ENCODE measurements around the gene WNT9A.
A peak's percentile ranks its signal among the peaks of the same experiment; 100 is the strongest.
"Not testable (repeated sequence)": the region's sequence is repeated elsewhere in the genome, so short reads cannot be mapped to it uniquely, and the experiment has no call there.

Gene WNT9A, protein sequence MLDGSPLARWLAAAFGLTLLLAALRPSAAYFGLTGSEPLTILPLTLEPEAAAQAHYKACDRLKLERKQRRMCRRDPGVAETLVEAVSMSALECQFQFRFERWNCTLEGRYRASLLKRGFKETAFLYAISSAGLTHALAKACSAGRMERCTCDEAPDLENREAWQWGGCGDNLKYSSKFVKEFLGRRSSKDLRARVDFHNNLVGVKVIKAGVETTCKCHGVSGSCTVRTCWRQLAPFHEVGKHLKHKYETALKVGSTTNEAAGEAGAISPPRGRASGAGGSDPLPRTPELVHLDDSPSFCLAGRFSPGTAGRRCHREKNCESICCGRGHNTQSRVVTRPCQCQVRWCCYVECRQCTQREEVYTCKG

DNA sequence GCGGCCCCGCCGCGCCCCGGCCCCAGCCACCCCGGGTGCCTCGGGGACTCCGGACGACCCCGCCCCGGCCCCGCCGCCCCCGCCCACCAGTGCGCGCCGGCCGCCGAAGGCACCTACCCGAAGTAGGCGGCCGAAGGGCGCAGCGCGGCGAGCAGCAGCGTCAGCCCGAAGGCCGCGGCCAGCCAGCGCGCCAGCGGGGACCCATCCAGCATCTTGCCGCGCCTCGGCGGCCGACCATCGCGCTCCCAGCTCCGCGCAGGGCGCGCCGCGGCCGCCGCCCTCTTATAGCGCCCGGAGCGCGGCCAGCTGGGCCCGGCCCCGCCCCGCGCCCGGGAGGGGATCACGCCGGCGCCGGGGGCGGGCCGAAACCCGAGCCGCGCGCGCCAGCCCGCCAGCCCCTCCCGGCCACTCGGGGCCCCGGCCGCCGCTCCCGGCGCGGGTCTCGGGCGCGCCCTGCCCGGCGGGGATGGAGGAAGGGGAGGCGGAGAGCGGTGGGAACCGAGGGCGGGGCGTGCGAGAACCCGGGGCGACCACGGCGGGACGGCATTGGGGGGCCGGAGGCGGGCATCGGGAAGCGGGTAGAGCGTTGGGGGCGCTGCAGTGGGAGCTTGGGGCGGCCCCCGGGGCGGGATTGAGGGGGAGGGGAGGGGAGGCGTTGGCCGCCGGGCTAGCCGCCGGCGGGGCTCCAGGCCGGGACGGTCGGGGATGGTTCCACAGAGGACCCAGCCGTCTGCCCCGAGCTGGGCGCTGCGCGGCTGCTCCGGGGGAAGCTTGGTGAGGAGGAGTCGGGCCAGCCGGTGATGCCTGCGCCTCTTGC, at the start of gene WNT9A:
Gene WNT9A, minus strand, starts transcription at position 257 of the 817 bp plus-strand sequence. Its CDS starts 45 bp downstream, at position 212.
- peak; percentile 85 for DNase-seq (ENCODE audit: low spot score)

DNA sequence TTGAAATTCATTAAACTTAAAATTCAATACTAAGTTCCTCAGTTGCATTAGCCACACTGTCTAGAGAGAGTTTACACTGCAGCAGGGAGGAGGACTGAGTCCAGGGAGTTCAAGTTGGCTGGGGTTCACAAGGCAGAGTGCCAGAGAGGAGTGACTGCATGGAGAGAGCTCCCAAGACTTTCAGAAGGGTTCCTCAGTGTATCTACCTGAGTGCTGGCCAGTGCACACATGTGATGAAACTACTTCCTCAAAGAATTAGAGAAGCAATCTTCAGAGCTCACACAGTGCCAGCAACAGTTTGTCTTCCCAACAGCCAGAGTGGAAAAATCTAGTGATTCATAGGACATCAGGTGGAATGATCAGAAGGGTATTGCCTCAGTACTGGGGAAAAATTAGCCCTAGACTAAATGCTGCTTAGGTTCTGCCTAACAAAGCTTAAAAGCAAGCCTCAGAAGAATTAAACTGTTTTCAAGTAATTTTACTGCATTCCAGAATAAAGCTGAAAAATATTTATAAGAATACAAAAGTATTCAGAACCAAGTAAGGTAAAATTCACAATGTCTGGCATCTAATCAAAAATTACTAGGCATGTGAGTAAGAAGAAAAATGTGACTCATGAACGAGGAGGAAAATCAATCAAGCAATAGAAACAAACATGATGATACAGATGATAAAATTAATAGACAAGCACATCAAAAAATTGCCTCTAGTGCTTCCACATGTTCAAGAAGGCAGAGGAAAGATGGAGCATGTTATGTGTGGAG, 48.6 kb upstream of the WNT9A start:
- no peak for DNase-seq (ENCODE audit: low spot score)

DNA sequence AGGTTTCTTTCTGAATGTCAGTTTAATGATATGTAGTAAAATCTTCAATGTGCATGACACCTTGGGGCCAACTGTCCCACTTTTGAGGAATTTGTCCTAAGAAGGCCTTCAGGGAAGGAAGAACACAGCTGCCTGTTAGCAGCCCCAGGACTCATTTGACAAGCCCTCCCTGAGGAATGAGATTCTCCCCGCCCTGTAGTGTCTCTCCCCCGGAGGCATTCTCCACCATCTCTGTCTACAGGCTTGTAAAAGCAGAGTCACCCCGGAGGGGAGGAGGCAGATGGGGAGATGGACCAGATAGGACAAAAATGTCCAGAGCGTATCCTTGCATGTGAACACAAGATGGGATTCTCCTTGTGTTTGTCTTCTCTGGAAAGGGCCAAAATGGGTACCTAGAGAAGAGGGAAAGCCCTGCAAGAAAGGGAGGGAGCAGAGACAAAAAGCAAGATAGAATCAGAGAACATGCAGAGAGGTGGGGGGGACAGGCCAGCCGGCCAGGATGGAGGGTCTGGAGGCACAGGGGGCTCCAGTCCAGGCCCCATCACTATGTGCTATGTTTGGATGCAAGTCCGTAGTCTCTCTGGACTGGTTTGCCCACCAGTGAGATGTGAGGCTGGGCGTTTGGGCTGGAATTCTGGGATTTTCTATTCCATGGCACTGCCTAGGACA, 47.0 kb upstream of the WNT9A start:
- no peak for DNase-seq (ENCODE audit: low spot score)

DNA sequence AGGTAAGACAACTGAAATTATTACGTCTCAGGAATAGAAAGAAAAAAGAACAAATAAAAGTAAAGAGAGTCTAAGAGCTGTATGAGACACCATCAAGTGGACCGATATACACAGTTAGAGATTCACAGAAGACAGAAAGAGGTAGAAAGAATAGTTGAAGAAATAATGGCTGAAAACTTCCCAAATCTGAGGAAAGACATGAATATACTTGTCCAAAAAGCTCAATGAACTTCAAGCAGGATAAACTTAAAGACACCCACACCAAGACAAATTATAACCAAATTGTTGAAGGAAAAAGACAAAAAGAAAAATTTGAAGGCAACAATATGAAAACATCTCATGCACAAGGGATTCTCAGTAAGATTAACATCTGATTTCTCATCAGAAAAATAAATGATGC, 39.4 kb upstream of the WNT9A start:
- DNase-seq (ENCODE audit: low spot score) = no peak

DNA sequence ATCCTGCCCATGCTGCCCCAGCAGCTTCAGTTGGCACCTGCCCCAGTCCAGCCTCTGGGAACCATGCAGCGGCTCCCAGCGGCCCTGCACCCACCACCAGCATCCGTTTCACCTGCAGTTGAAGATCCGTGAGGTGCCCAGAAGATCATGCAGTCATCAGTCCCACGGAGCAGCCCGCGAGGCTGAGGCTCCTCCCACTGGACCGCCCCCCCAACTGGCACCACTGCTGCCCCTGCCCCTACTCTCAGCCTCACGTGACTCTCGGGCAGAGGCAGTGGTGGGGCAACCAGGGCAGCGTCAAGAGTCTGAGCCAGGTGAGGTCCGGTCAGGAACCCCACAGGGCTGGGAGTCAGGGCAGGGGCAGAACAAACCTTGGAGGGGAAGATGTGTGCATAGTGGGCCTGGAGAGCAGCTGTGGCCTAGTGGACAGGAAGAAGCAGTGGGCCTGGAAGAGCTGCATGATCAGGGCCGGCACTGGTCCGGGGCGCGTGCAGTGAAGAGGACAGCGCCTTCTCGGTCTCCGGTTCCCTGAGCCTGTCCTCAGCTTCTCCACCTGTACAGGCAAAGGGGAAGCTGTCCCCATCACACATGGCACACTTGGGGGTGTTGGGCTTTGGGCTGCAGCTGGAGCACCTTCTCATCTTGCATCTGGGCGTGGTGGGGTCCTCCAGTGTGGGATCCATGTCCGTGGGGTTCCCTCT, 28.0 kb upstream of the WNT9A start:
- DNase-seq (ENCODE audit: low spot score) = not testable (repeated sequence)

DNA sequence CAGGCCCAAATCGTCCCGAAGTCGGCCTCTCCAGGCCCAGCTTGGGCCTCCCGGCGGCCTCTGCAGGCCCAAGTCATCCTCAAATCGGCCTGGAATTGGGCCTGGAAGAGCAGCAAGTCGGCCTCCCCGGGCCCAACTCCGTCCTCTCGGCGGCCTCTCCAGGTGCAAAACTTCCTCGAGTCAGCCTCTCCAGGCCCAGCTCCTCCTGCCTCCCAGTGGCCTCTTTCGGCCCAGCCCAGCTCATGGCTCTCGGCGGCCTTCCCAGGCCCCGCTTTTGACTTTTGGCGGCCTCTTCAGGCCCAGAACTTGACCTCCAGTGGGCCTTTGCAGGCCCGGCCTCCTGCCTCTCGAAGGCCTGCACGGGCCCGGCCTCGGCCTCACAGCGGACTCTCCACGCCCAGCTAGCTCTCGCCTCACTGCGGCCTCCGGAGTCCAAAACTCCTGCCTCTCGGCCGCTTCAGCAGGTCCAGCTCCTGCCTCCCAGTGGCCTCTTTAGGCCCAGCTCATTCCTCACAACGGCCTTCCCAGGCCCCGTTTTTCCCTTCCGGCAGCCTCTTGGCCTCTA, 26.1 kb upstream of the WNT9A start:
- DNase-seq (ENCODE audit: low spot score) = not testable (repeated sequence)

DNA sequence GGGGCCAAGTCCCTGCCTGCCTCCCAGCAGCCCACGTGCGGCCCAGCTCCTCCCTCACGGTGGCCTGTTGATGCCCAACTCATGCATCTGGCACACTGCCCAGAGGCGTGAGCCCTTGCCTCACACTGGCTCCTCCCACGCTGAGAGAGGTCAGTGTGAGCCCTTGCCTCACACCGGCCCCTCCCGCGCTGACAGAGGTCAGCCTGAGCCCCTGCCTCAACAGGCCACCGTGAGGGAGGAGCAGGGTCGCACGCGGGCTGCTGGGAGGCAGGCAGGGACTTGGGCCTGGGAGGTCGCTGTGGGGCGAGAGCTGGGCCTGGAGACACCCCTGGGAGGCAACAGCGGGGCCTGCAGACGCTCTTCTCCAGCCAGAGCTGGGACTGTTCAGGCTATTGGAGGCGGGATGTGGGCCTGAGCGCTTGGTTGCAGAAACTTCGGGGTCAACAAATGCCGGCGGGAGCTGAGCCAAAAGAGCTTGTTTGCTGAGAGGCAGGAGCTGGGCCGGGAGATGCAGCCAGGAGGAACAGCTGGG, 25.2 kb upstream of the WNT9A start:
- not testable (repeated sequence) for DNase-seq (ENCODE audit: low spot score)

DNA sequence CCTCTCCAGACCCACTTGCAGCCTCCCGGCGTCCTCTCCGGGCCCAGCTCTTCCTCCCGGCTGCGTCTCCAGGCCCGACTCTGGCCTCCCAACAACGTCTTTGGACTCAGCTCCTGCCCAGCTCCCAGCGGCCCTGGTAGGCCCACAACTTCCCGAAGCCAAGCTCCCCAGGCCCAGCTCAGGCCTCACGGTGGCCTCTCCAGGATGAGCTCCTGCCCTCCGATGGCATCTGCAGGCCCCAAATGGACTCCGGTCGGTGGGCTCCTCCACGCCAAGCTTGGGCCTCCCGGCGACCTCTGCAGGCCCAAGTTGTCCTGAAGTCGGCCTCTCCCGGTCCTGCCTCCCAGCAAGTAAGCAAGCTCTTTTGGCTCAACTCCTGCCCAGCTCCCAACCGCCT, 24.5 kb upstream of the WNT9A start:
- DNase-seq (ENCODE audit: low spot score) = not testable (repeated sequence)

DNA sequence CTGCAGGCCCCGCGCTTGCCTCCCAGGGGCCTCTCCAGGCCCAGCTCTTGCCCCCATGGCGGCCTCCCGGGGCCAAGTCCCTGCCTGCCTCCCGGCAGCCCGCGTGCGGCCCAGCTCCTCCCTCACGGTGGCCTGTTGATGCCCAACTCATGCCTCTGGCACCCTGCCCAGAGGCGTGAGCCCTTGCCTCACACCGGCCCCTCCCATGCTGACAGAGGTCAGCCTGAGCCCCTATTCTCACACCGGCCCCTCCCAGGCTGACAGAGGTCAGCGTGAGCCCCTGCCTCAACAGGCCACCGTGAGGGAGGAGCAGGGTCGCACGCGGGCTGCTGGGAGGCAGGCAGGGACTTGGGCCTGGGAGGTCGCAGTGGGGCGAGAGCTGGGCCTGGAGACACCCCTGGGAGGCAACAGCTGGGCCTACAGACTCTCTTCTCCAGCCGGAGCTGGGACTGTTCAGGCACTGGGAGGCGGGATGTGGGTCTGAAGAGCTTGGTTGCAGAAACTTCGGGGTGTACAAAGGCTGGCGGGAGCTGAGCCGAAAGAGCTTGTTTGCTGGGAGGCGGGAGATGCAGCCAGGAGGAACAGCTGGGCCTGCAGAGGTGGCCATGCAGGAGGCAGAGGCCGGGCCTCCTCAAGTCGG, 24.0 kb upstream of the WNT9A start:
- not testable (repeated sequence) for DNase-seq (ENCODE audit: low spot score)

DNA sequence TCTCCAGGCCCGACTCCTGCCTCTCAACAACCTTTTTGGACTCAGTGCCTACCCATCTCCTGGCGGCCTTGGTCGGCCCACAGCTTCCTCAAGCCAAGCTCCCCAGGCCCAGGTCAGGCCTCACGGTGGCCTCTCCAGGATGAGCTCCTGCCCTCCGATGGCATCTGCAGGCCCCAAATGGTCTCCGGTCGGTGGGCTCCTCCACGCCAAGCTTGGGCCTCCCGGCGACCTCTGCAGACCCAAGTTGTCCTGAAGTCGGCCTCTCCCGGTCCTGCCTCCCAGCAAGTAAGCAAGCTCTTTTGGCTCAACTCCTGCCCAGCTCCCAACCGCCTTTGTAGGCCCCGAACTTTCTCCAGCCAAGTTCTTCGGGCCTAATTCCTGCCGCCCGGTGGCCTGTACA, 23.5 kb upstream of the WNT9A start:
- not testable (repeated sequence) for DNase-seq (ENCODE audit: low spot score)

DNA sequence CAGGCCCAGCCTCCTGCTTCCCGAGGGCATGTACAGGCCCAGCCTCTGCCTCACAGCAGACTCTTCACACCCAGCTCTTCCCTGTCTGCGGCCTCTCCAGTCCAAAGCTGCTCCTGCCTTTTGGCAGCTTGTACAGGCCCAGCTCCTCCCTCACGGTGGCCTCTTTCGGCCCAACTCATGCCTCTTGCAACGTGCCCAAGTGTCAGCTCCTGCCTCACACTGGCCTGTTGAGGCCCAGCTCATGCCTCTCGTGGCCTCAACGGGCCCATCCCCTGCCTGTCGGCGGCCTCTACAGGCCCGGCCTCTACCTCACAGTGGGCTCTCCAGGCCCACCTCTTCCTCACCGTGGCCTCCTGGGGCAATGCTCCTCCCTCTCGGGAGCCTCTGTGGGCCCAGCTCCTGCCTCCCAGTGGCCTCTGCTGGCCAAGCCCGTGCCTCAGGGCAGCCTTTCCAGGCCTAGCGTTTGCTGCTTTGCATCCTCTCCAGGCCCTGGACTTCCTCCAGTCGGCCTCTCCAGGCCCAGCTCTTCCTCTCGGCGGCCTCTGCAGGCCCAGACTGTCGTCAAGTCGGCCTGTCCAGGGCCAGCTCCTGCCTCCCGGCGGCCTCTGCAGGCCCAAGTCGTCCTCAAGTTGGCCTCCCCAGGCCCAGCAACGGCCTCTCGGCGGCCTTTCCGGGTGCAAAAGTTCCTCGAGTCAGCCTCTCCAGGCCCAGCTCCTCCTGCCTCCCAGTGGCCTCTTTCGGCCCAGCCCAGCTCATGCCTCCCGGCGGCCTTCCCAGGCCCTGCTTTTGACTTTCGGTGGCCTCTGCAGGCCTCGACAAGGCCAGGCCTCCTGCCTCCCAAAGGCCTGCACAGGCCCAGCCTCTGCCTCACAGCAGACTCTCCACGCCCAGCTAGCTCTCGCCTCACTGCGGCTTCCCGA, 22.6 kb upstream of the WNT9A start:
- not testable (repeated sequence) for DNase-seq (ENCODE audit: low spot score)

DNA sequence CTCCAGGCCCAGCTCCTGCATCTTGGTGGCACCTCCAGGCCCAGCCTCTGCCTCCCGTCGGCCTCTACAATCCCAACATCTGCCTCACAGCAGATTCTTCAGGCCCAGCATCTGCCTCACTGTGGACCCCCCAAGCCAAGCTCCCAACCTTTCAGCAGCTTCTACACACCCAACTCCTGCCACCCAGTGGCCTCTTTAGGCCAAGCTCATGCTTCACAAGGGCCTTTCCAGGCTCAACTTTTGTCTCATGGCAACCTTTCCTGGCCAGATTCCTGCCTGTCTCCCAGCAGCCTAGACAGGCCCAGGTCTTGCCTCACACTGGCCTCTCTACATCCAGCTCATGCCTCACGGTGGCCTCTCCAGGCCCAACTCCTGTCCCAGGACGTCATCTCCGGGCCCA, 20.1 kb upstream of the WNT9A start:
- DNase-seq (ENCODE audit: low spot score) = not testable (repeated sequence)

DNA sequence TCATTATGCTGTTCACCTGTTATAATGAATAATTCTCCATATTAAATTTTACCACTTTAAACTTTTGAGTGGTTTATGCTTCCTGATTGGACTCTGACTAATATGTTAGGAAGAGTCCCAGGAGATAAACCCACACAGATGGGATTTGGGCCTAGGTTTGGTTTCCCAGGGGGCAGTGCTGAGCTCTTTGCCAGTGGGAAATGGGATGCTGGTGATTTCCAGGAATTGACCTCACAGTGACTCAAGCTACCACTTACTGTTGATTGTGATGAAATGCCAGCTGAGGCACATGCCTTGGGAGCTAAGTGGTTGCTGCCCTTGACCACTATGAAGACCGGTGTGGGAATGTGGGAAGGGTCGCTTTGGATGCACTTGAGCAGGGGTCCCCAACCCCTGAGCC, 19.0 kb upstream of the WNT9A start:
- DNase-seq (ENCODE audit: low spot score) = not testable (repeated sequence)

DNA sequence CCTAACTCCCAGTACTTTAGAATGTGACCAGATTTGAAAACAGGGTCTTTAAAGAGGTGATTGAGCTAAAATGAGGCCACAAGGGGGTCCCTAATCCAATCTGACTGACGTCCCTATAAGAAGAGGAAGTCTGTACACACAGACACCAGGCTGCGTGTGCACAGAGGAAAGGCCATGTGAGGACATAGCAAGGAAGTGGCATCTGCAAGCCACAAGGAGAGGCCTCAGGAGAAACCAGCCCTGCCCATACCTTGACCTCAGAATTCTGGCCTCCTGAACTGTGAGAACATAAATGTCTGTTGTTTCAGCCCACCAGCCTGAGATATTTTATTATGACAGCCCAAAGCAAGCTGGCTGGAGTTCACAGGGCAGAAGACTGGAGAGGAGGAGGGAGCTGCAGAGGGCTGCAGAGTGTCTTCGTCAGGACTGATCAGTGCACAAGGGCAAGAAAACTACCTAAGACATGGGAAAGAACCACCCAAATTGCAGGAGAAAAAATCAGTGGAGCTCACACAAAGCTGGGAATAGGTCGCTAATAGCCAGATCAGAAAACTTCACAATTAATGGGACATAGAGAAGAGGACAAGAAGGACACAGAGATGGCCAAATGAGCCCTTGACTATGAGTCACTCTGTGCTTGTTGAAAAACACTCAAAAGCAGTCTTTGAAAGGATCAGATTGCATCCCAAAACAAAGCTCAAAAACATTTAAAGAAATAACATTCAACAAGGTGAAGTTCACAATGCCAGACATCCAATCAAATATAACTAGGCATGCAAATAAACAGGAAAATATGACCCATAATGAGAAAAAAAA, 14.1 kb upstream of the WNT9A start:
- DNase-seq (ENCODE audit: low spot score) = no peak

DNA sequence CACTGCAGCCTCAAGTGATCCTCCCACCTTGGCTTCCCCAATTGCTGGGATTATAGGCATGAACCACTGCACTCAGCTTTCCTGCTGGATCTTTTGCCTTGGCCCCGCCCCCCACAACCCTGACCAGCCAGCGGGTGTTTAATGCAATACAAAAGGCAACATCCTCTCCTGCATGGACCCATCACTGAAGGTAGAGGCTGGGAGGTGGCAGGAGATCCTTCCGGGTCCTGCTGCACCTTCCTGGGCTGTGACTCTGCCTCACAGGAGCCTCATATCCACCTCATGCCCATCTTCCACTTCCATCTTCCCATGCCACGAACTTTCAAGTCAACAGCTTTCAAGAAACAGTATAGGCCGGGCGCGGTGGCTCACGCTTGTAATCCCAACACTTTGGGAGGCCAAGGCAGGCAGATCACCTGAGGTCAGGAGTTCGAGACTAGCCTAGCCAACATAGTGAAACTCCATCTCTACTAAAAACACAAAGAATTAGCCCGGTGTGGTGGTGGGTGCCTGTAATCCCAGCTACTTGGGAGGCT, 11.7 kb upstream of the WNT9A start:
- DNase-seq (ENCODE audit: low spot score) = no peak

DNA sequence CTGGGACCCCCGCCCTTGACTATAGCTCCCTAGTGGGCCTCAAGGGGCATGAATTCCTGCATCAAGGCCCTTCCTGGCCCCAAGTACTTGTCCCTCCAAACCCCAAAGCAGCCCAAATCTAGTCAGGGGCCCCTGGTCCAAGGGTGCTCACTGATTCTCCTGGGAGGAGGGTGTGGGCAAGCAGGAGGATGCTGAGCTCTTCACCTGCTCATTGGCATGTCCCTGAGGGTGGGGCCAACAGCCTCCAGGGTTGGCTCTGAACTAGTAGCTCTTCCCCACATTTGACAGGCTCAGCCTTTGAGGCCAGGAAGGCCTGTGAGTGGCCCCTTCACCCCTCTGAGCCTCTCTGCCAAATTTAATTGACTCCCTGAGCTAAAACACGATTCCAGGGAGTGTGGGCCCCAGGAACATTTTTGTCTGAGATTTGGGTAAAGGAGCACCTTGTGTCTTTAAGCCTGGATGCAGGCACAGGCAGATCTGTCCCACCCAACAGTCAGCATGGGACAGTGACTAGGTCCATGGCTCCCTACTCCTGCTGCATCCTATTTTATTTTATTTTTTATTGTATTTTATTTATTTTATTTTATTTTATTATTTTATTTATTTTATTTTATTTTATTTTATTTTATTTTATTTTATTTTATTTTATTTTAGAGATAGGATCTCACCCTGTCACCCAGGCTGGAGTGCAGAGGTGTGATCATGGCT, 11.0 kb upstream of the WNT9A start:
- no peak for DNase-seq (ENCODE audit: low spot score)

DNA sequence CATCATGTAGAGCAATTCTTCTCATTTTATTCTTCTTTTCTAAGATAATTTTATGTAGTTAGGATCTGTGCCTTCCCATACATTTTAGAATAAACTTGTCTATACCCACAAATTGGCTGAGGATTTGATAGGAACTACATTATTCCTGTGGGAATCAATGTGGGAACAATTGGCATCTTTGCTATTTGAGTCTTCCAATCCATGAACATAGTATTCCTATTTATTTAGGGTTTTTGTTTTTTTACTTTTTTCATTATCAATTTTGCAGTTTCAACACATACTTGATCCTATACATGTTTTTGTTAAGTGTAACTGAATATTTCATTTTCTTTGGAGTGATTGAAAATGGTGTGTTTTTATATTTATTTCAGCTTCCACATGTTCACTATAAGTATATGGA, 8.1 kb upstream of the WNT9A start:
- DNase-seq (ENCODE audit: low spot score) = no peak

All from HuH-7.5 (cell line).